T-helper 1 cell (primary cell): ENCODE measurements around the gene ITPRIP.

Source experiments
- DNase-seq, 5 donors: peaks; one replicate each; pipeline ENCODE4 v3.0.0-alpha.2; 2012 to 2020

Gene ITPRIP

GRCh38 chr10:104307576-104308438, 30.5 kb downstream of the ITPRIP start:
- no peak for DNase-seq

- DNase-seq = no peak
Observed at GRCh38 chr10:104306897-104307296, 31.4 kb downstream of the ITPRIP start.

- DNase-seq = no peak
Observed at GRCh38 chr10:104304927-104305326, 33.3 kb downstream of the ITPRIP start.

- DNase-seq = no peak
Observed at GRCh38 chr10:104304356-104304745, 33.9 kb downstream of the ITPRIP start.

GRCh38 chr10:104303594-104304355, 34.5 kb downstream of the ITPRIP start:
- DNase-seq = no peak

GRCh38 chr10:104301907-104302690, 36.2 kb downstream of the ITPRIP start:
- no peak for DNase-seq

- peak in 1 of 5 donors; percentile 63 for DNase-seq
Observed at GRCh38 chr10:104300736-104301292, 37.5 kb downstream of the ITPRIP start.

GRCh38 chr10:104300002-104300735, 38.1 kb downstream of the ITPRIP start:
- no peak for DNase-seq

GRCh38 chr10:104299031-104299904, 39.0 kb downstream of the ITPRIP start:
- DNase-seq = no peak

GRCh38 chr10:104297697-104298660, 40.3 kb downstream of the ITPRIP start:
- no peak for DNase-seq

GRCh38 chr10:104296687-104297436, 41.4 kb downstream of the ITPRIP start:
- no peak for DNase-seq

GRCh38 chr10:104293781-104294321, 44.4 kb downstream of the ITPRIP start:
- no peak for DNase-seq

- no peak for DNase-seq
Observed at GRCh38 chr10:104293011-104293410, 45.3 kb downstream of the ITPRIP start.

- peak; percentile 74 to 87 (median 82) for DNase-seq
Observed at GRCh38 chr10:104291439-104291951, 46.8 kb downstream of the ITPRIP start.

GRCh38 chr10:104288355-104288754, 49.9 kb downstream of the ITPRIP start:
- no peak for DNase-seq

GRCh38 chr10:104286939-104287338, 51.3 kb downstream of the ITPRIP start:
- DNase-seq = no peak

GRCh38 chr10:104284846-104285245, 53.4 kb downstream of the ITPRIP start:
- no peak for DNase-seq

GRCh38 chr10:104281694-104282093, 56.6 kb downstream of the ITPRIP start:
- no peak for DNase-seq
